Measurements from ENCODE around the gene GPR25.

GPR25 gene

GRCh38 chr1:200916681-200917080 lies 43.9 kb downstream of the GPR25 start:
- no peak for DNase-seq

DNA sequence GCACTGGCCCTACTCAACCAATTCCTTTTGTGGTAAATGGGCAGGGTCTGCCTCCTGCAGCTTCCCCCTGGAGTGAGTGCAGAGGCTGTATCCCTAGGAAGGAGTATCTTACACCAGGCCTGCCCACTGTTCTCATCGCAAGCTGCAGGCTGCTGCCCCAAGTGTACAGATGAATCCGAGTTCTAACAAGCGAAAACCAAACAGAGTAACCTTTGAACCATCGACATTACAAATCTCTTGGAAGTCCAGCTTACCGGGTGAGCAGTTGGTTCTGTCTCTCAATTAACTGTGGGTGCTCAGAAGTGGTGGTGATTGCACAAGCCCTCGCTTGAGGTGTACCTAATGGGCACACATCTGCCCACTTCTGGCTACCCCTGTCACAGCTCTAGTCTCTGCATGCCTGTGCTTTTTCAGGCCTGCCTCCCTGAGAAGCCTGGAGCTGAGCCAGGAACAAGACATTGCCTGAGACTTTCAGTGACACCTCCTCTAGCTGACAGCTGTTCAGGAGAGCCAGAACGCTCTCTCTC lies 44.6 kb downstream of the GPR25 start:
- DNase-seq, result no peak

DNA sequence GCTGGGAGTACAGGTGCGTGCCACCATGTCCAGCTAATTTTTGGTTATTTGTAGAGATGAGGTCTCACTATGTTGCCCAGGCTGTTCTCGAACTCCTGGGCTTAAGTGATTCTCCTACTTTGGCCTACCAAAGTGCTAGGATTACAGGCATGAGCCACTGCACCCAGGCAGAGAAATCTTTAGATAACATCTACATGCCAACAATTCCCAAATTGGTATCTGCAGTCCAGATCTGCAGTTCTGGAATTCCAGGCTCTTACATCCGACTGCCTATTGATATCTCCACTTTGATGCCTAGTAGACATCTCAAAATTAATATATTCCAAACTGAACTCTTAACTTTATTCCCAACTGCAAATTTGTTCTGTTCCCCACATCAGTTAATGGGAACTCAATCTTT lies 45.2 kb downstream of the GPR25 start:
- no peak for DNase-seq

DNA sequence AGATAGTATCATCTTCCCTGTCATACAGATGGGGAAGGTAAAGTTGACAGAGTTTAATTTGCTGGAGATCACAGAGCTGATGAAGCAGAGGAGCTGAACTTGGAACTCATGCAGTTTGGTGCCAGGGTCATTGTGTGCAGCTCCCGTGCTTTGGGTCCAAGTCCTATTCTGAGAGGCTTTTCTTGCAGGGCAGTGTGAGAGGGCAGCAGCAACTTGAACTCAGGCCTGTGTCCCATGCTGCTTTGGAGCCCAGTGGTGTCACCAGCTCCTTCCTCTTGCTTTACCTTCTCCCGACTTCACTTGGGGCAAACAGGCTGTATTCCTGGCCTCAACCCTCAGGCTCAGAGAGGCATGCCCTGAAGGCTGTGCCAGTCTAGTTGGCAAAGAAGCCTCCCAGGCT lies 46.6 kb downstream of the GPR25 start:
- no peak for DNase-seq

DNA sequence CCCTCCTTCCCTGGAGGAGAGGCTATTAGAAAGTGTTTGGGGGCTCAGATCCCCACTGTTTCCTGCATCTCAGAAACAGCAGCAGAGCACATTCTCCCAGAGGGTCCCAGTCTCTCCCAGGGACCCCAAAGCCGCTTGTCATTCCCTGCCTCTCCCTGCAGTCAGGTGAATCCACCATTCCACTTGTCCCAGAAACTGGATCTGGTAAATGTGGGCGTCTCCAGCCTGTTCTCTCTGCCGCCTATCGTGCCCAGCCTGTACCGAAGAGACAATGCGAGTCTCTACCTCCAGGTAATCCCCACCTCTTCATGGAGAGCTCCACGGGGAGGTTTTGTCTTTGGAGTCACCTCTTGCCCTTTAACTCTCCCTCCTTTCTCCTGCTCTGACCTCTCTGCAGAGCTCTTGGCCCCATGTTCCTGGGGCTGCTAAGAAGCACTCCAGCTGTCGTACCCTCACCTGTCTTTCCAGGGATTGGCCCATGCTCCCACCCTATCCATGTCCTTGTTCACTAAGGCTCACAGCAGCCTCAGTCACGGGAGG lies 48.9 kb downstream of the GPR25 start:
- no peak for DNase-seq

DNA sequence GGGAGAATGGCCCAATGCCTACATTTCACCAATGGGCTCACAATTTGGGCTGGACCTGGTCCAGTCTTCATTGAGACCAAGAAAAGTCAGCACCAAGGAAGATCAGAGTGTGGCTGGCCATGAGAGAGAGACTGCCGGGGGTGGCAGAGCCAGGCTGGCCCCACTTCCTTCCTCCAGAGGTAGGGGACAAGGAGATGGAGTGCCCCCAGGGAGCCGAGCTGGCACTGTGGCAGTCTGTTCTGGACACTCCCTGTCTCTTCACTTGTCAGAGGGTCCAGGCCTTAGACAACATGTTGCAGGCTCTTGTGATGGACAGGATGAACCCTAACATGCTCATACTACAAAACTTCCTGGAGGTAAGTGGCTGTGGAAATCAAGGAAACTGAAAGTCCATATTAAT lies 49.6 kb downstream of the GPR25 start:
- no peak for DNase-seq

GRCh38 chr1:200923601-200924000 lies 50.8 kb downstream of the GPR25 start:
- DNase-seq, result no peak

Measured in NCI-H446 (cell line).